ENCODE results near the gene RAPGEF2. TPM values are rescaled to one million over a fixed set of nuclear protein-coding genes. Genes with fewer than 3 reads are reported as not detected.

RAPGEF2 gene
- total and polyA plus RNA-seq, 2 experiments from 2014 or later, result 17.3 to 96.0 TPM

- Histone ChIP-seq H3K4me1 (ENCODE audit: low read depth) (peaks cover 23% of the 10 kb centered on the region), H3K27ac (no peak overlapping the region), H3K36me3 (no peaks in the 10 kb centered on the region), H3K4me3 (no peak overlapping the region), H3K27me3 (no peaks in the 10 kb centered on the region), H3K9me3 (ENCODE audit: low read depth) (no peaks in the 10 kb centered on the region)
- no peak for DNase-seq (ENCODE audit: low read depth in 1 of 2, low spot score in 1 of 2)
- TF ChIP-seq CTCF (IDR thresholded peaks at IDR 0.05; ENCODE audit: low read depth, low read length), result no peak
Measured at GRCh38 chr4:159264057-159264456, 161.2 kb downstream of the RAPGEF2 start.

GRCh38 chr4:159266981-159267868, 164.3 kb downstream of the RAPGEF2 start:
- DNase-seq (ENCODE audit: low read depth in 1 of 2, low spot score in 1 of 2), result peak; percentile 41 to 46
- Histone ChIP-seq H3K9me3 (ENCODE audit: low read depth) (no peaks in the 10 kb centered on the region), H3K27ac (peak overlapping the region; percentile 46), H3K36me3 (no peaks in the 10 kb centered on the region), H3K4me1 (ENCODE audit: low read depth) (peaks cover 21% of the 10 kb centered on the region), H3K4me3 (no peak overlapping the region), H3K27me3 (no peaks in the 10 kb centered on the region)
- TF ChIP-seq CTCF (IDR thresholded peaks at IDR 0.05; ENCODE audit: low read depth, low read length), result no peak

GRCh38 chr4:159267869-159268285, 165.0 kb downstream of the RAPGEF2 start:
- Histone ChIP-seq H3K4me3 (no peak overlapping the region), H3K36me3 (no peaks in the 10 kb centered on the region), H3K27ac (peak overlapping the region; percentile 46), H3K27me3 (no peaks in the 10 kb centered on the region), H3K4me1 (ENCODE audit: low read depth) (peaks cover 27% of the 10 kb centered on the region), H3K9me3 (ENCODE audit: low read depth) (no peaks in the 10 kb centered on the region)
- DNase-seq (ENCODE audit: low read depth in 1 of 2, low spot score in 1 of 2), result peak in 1 of 2 donors; percentile 55
- no peak for TF ChIP-seq CTCF (IDR thresholded peaks at IDR 0.05; ENCODE audit: low read depth, low read length)

- no peaks in the 10 kb centered on the region for H3K27me3 ChIP-seq
- no peak overlapping the region for H3K27ac ChIP-seq
- H3K9me3 ChIP-seq (ENCODE audit: low read depth), result no peaks in the 10 kb centered on the region
- TF ChIP-seq CTCF (IDR thresholded peaks at IDR 0.05; ENCODE audit: low read depth, low read length), result no peak
- no peak for DNase-seq (ENCODE audit: low read depth in 1 of 2, low spot score in 1 of 2)
- H3K36me3 ChIP-seq, result no peaks in the 10 kb centered on the region
- H3K4me3 ChIP-seq, result no peak overlapping the region
- H3K4me1 ChIP-seq (ENCODE audit: low read depth), result peaks cover 33% of the 10 kb centered on the region
Measured at GRCh38 chr4:159268607-159269006, 165.7 kb downstream of the RAPGEF2 start.

- no peak for DNase-seq (ENCODE audit: low read depth in 1 of 2, low spot score in 1 of 2)
- H3K27me3 ChIP-seq, result no peaks in the 10 kb centered on the region
- TF ChIP-seq CTCF (IDR thresholded peaks at IDR 0.05; ENCODE audit: low read depth, low read length), result no peak
- H3K27ac ChIP-seq, result no peak overlapping the region
- no peaks in the 10 kb centered on the region for H3K9me3 ChIP-seq (ENCODE audit: low read depth)
- H3K4me1 ChIP-seq (ENCODE audit: low read depth), result peaks cover 38% of the 10 kb centered on the region
- no peak overlapping the region for H3K4me3 ChIP-seq
- no peaks in the 10 kb centered on the region for H3K36me3 ChIP-seq
Measured at GRCh38 chr4:159269116-159269515, 166.2 kb downstream of the RAPGEF2 start.
